Medulla oblongata (tissue), 1 donor: ENCODE data around the gene ANO3.
"Not testable (repeated sequence)": the region's sequence is repeated elsewhere in the genome, so short reads cannot be mapped to it uniquely, and the experiment has no call there.

ENCODE experiments used
- DNase-seq: peaks from one replicate; pipeline ENCODE4 v3.0.0-alpha.2; 2015; ENCODE audit errors: extremely low spot score

ANO3 gene

GRCh38 chr11:26575946-26576345 lies 244.0 kb downstream of the ANO3 start:
- DNase-seq: no peak

GRCh38 chr11:26578998-26579661 lies 247.2 kb downstream of the ANO3 start:
- no peak for DNase-seq

GRCh38 chr11:26579683-26580082 lies 247.8 kb downstream of the ANO3 start:
- no peak for DNase-seq

GRCh38 chr11:26580929-26581328 lies 249.0 kb downstream of the ANO3 start:
- DNase-seq: no peak

GRCh38 chr11:26583550-26583949 lies 251.6 kb downstream of the ANO3 start:
- no peak for DNase-seq

- no peak for DNase-seq
These were observed 252.9 kb downstream of the ANO3 start for GRCh38 chr11:26584818-26585217.

- DNase-seq: no peak
These were observed 255.1 kb downstream of the ANO3 start for GRCh38 chr11:26587073-26587472.

GRCh38 chr11:26593691-26594090 lies 261.8 kb downstream of the ANO3 start:
- no peak for DNase-seq

- not testable (repeated sequence) for DNase-seq
These were observed 263.4 kb downstream of the ANO3 start for GRCh38 chr11:26595207-26595865.

GRCh38 chr11:26597049-26597689 lies 265.2 kb downstream of the ANO3 start:
- DNase-seq: not testable (repeated sequence)

GRCh38 chr11:26597899-26598298 lies 266.0 kb downstream of the ANO3 start:
- DNase-seq: no peak

- DNase-seq: no peak
These were observed 267.5 kb downstream of the ANO3 start for GRCh38 chr11:26599425-26599824.

- no peak for DNase-seq
These were observed 268.0 kb downstream of the ANO3 start for GRCh38 chr11:26599876-26600434.

- no peak for DNase-seq
These were observed 276.0 kb downstream of the ANO3 start for GRCh38 chr11:26607725-26608506.

GRCh38 chr11:26608507-26609146 lies 276.7 kb downstream of the ANO3 start:
- DNase-seq: no peak

GRCh38 chr11:26613759-26614158 lies 281.8 kb downstream of the ANO3 start:
- no peak for DNase-seq

GRCh38 chr11:26618441-26618840 lies 286.5 kb downstream of the ANO3 start:
- DNase-seq: no peak

- DNase-seq: no peak
These were observed 288.5 kb downstream of the ANO3 start for GRCh38 chr11:26620282-26621045.

GRCh38 chr11:26621132-26621531 lies 289.2 kb downstream of the ANO3 start:
- DNase-seq: no peak

GRCh38 chr11:26622181-26622580 lies 290.3 kb downstream of the ANO3 start:
- DNase-seq: no peak
